GM19324 (cell line): ENCODE data around the gene ICAM4.
"Not testable (repeated sequence)": the region's sequence is repeated elsewhere in the genome, so short reads cannot be mapped to it uniquely, and the experiment has no call there.

Experiments
- ATAC-seq: cut with Tn5 transposase; IDR thresholded peaks from one replicate; pipeline ENCODE4 v1.9.1; 2021; ENCODE audit warnings: mild to moderate bottlenecking, moderate library complexity; ENCODE audit not compliant: unreplicated experiment, low FRiP score

Gene ICAM4

DNA sequence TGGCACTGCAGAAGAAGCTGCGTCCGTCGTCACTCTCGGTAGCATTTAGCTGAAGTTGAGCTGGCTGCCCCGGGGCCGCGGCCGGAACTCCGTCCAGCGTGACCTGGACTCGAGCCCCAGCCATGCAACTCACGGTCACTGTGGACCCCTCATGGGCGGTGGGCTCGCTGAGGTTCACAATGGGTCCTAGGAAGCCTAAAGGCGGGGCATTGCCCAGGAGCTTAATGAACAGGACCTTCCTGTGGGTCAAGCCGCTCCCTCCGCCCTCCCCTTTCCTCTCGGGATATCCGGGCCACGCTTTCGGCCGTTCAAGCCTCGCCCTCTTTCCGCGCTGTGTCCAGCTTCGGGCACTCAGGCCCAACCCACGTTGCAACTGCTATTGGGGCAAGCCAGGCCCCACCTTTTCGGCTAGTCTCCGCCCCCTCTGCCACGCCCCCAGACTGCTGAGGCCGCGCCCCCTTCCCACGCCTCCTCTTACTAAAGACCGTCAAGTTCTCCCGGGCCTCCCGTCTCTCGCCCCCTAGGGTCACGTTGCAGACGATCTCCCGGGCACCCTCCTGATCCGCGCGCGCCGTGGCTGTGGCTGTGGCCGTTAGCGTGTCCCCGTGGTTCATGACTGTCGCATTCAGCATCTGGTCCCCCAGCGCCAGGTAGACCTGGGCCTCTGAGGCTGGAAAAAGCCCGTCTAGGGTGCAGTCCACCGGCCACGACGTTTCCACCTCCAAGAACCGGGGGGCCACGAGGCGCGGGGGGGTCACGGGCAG is 48.0 kb downstream of the ICAM4 start:
- ATAC-seq: no peak

DNA sequence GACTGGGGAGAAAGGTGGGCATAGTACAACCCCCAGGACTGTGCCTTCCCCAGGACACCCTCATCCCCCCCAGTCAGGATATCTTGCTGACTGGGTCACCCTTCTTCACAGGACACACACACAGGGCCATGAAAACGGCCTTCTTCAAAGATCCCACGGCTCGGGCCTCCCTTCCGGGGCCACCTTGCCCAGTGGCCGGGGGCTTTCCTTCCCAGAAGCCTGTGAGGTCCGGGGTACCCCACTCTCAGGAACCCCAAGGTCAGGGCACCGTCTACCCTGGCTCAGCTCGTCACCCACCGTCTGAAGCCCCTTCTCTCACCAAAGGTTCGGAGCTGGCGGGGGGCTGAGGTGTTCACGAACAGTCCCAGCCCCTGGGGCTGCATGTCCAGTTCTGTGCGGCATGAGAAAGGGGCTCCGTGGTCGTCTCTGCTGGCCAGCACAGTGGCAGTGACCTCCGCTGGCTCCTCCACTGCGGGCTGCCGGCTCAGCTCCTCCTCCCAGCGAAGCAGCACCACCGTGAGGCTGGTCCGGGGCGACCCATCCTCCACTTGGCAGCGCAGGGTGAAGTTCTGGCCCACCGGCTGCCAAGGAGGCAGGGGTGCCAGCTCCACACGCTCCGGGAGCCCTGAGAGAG is 48.7 kb downstream of the ICAM4 start:
- no peak for ATAC-seq

DNA sequence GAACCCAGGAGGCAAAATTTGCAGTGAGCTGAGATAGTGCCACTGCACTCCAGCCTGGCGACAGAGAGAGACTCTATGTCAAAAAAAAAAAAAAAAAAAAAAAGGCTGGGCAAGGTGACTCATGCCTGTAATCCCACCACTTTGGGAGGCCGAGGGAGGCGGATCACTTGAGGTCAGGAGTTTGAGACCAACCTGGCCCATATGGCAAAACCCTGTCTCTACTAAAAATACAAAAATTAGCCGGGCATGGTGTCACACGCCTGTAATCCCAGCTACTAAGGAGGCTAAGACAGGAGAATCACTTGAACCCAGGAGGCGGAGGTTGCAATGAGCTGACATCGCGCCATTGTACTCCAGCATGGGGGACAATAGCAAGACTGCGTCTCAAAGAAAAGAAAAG is 50.0 kb downstream of the ICAM4 start:
- not testable (repeated sequence) for ATAC-seq
